ENCODE data around the gene CEBPB.

DNA sequence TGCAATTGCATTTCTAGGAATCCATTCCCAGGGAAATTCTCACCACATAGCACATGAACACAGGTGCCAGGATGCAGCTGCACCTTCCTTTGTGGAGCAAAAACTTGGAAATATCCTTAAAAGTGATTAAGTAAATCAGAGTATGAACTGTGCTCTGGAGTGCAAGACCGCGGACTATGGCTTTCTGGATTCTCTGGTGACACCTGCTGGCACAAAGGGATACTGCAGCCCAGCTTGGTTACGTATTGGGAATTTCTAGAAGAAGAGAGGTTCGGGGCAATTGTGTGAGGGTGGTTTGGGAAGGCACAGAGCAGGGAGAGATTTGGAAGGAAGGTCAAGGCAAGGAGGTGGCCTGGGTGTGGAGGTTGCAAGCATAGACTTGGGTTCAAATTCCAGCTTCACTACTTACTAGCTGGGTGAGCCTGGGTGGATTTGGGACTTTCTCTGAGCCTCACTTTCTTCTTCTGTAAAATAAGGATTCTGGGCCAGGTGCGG, 21.3 kb upstream of the CEBPB start:
- TF ChIP-seq, protein P1, sequence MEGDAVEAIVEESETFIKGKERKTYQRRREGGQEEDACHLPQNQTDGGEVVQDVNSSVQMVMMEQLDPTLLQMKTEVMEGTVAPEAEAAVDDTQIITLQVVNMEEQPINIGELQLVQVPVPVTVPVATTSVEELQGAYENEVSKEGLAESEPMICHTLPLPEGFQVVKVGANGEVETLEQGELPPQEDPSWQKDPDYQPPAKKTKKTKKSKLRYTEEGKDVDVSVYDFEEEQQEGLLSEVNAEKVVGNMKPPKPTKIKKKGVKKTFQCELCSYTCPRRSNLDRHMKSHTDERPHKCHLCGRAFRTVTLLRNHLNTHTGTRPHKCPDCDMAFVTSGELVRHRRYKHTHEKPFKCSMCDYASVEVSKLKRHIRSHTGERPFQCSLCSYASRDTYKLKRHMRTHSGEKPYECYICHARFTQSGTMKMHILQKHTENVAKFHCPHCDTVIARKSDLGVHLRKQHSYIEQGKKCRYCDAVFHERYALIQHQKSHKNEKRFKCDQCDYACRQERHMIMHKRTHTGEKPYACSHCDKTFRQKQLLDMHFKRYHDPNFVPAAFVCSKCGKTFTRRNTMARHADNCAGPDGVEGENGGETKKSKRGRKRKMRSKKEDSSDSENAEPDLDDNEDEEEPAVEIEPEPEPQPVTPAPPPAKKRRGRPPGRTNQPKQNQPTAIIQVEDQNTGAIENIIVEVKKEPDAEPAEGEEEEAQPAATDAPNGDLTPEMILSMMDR (IDR thresholded peaks at IDR 0.05), result peak; percentile 47 to 86 (median 63)
- TF ChIP-seq POLR2A (IDR thresholded peaks at IDR 0.05) (no peak), EP300 (IDR thresholded peaks at IDR 0.05) (no peak)
